Activated CD8-positive, alpha-beta T cell treated with anti-CD3 and anti-CD28 coated beads, Interleukin-2, amount 10 ng/mL, durations not matched to agents 7 days and 5 days (primary cell): ENCODE measurements around the gene RCVRN. TPM values are rescaled to one million over a fixed set of nuclear protein-coding genes. Genes with fewer than 3 reads are reported as not detected.

ENCODE experiments used
- ATAC-seq: fragments of 150-1000 bp; cut with Tn5 transposase; one replicate; pipeline ENCODE4 v1.10.0; 2021; ENCODE audit warnings: moderate library complexity
- CTCF ChIA-PET: fragments of 350-600 bp; sonication (Branson Sonifier 250); formaldehyde crosslinking; loops from one replicate; lab custom pipeline; 2021; ENCODE audit warnings: antibody characterized with exemption; lab: Charles Lee
- POLR2A ChIA-PET: fragments of 350-600 bp; sonication (Branson Sonifier 250); formaldehyde crosslinking; loops from one replicate; lab custom pipeline; 2021; ENCODE audit warnings: antibody characterized with exemption; lab: Charles Lee
- DNase-seq: peaks from one replicate; pipeline ENCODE4 v3.0.0-alpha.2; 2020
- H3K27ac Mint-ChIP-seq: one replicate; pipeline ENCODE4 v1.8.0; 2021; ENCODE audit warnings: mild to moderate bottlenecking, mixed read lengths
- H3K27me3 Mint-ChIP-seq: one replicate; pipeline ENCODE4 v1.8.0; 2021; ENCODE audit warnings: low read depth, mixed read lengths
- H3K36me3 Mint-ChIP-seq: one replicate; pipeline ENCODE4 v1.8.0; 2021; ENCODE audit warnings: low read depth, mixed read lengths
- H3K4me1 Mint-ChIP-seq: one replicate; pipeline ENCODE4 v1.8.0; 2021; ENCODE audit warnings: low read depth, mixed read lengths
- H3K4me3 Mint-ChIP-seq: one replicate; pipeline ENCODE4 v1.8.0; 2021; ENCODE audit warnings: mild to moderate bottlenecking, mixed read lengths
- H3K9me3 Mint-ChIP-seq: one replicate; pipeline ENCODE4 v1.8.0; 2022; ENCODE audit warnings: mixed read lengths; ENCODE audit not compliant: insufficient read depth
- total RNA-seq, 2 experiments: library from RNA; stranded (reverse); gene quantifications; one replicate each; pipeline ENCODE4 v1.2.3, GENCODE V29; 2021

Gene RCVRN
- total RNA-seq, 2 experiments from 2014 or later = not detected

GRCh38 chr17:9918804-9919352, 13.8 kb upstream of the RCVRN start:
- H3K4me1 Mint-ChIP-seq = no peaks in the 10 kb centered on the region
- no peaks in the 10 kb centered on the region for H3K36me3 Mint-ChIP-seq
- DNase-seq (no peak), ATAC-seq (no peak)
- no peaks in the 10 kb centered on the region for H3K9me3 Mint-ChIP-seq
- H3K27ac Mint-ChIP-seq = no peak overlapping the region
- no peak overlapping the region for H3K4me3 Mint-ChIP-seq
- H3K27me3 Mint-ChIP-seq = no peaks in the 10 kb centered on the region
- POLR2A ChIA-PET = no interaction called here
- CTCF ChIA-PET = no interaction called here

- ChIA-PET CTCF (no interaction called here), POLR2A (no interaction called here)
- Mint-ChIP-seq H3K4me3 (no peak overlapping the region), H3K36me3 (no peaks in the 10 kb centered on the region), H3K27me3 (no peaks in the 10 kb centered on the region), H3K9me3 (no peaks in the 10 kb centered on the region), H3K27ac (no peak overlapping the region), H3K4me1 (no peaks in the 10 kb centered on the region)
- ATAC-seq = no peak
- no peak for DNase-seq
These were observed 13.3 kb upstream of the RCVRN start for GRCh38 chr17:9918352-9918751.

GRCh38 chr17:9917801-9918200, 12.7 kb upstream of the RCVRN start:
- Mint-ChIP-seq H3K4me3 (no peak overlapping the region), H3K9me3 (no peaks in the 10 kb centered on the region), H3K27me3 (no peaks in the 10 kb centered on the region), H3K4me1 (no peaks in the 10 kb centered on the region), H3K27ac (no peak overlapping the region), H3K36me3 (no peaks in the 10 kb centered on the region)
- no peak for DNase-seq
- CTCF ChIA-PET = no interaction called here
- POLR2A ChIA-PET = no interaction called here
- ATAC-seq = no peak

GRCh38 chr17:9917131-9917530, 12.1 kb upstream of the RCVRN start:
- no peaks in the 10 kb centered on the region for H3K9me3 Mint-ChIP-seq
- H3K4me3 Mint-ChIP-seq = no peak overlapping the region
- H3K36me3 Mint-ChIP-seq = no peaks in the 10 kb centered on the region
- no peaks in the 10 kb centered on the region for H3K4me1 Mint-ChIP-seq
- no peaks in the 10 kb centered on the region for H3K27me3 Mint-ChIP-seq
- ChIA-PET CTCF (no interaction called here), POLR2A (no interaction called here)
- DNase-seq (no peak), ATAC-seq (no peak)
- H3K27ac Mint-ChIP-seq = no peak overlapping the region

- CTCF ChIA-PET = no interaction called here
- Mint-ChIP-seq H3K4me3 (no peak overlapping the region), H3K4me1 (no peaks in the 10 kb centered on the region), H3K27ac (no peak overlapping the region), H3K36me3 (no peaks in the 10 kb centered on the region), H3K9me3 (no peaks in the 10 kb centered on the region), H3K27me3 (no peaks in the 10 kb centered on the region)
- DNase-seq (no peak), ATAC-seq (no peak)
- POLR2A ChIA-PET = no interaction called here
These were observed 11.0 kb upstream of the RCVRN start for GRCh38 chr17:9916108-9916507.

GRCh38 chr17:9913476-9913875, 8.4 kb upstream of the RCVRN start:
- H3K9me3 Mint-ChIP-seq = no peaks in the 10 kb centered on the region
- POLR2A ChIA-PET = no interaction called here
- CTCF ChIA-PET = no interaction called here
- DNase-seq (no peak), ATAC-seq (no peak)
- H3K27me3 Mint-ChIP-seq = no peaks in the 10 kb centered on the region
- H3K4me3 Mint-ChIP-seq = no peak overlapping the region
- no peak overlapping the region for H3K27ac Mint-ChIP-seq
- H3K4me1 Mint-ChIP-seq = no peaks in the 10 kb centered on the region
- H3K36me3 Mint-ChIP-seq = no peaks in the 10 kb centered on the region

GRCh38 chr17:9912121-9913099, 7.3 kb upstream of the RCVRN start:
- ATAC-seq = no peak
- Mint-ChIP-seq H3K4me3 (no peak overlapping the region), H3K27ac (no peak overlapping the region), H3K9me3 (no peaks in the 10 kb centered on the region), H3K4me1 (no peaks in the 10 kb centered on the region), H3K27me3 (no peaks in the 10 kb centered on the region), H3K36me3 (no peaks in the 10 kb centered on the region)
- DNase-seq = no peak
- ChIA-PET POLR2A (no interaction called here), CTCF (no interaction called here)

- POLR2A ChIA-PET = no interaction called here
- Mint-ChIP-seq H3K36me3 (no peaks in the 10 kb centered on the region), H3K27ac (no peak overlapping the region), H3K9me3 (no peaks in the 10 kb centered on the region), H3K4me1 (no peaks in the 10 kb centered on the region), H3K27me3 (no peaks in the 10 kb centered on the region), H3K4me3 (no peak overlapping the region)
- CTCF ChIA-PET = no interaction called here
- DNase-seq = no peak
- no peak for ATAC-seq
These were observed 6.0 kb upstream of the RCVRN start for GRCh38 chr17:9911089-9911488.

- no peak for ATAC-seq
- H3K4me3 Mint-ChIP-seq = no peak overlapping the region
- no peaks in the 10 kb centered on the region for H3K27me3 Mint-ChIP-seq
- H3K36me3 Mint-ChIP-seq = no peaks in the 10 kb centered on the region
- CTCF ChIA-PET = interaction anchor here (1.1 kb wide), 1 partner anchor 16 kb away, joined by 3 read pairs; no protein-coding TSS in a partner anchor
- H3K27ac Mint-ChIP-seq = no peak overlapping the region
- DNase-seq = no peak
- H3K4me1 Mint-ChIP-seq = no peaks in the 10 kb centered on the region
- no peaks in the 10 kb centered on the region for H3K9me3 Mint-ChIP-seq
- POLR2A ChIA-PET = no interaction called here
These were observed 3.6 kb upstream of the RCVRN start for GRCh38 chr17:9908649-9909042.

- Mint-ChIP-seq H3K4me3 (no peak overlapping the region), H3K4me1 (no peaks in the 10 kb centered on the region), H3K36me3 (no peaks in the 10 kb centered on the region), H3K27me3 (no peaks in the 10 kb centered on the region), H3K27ac (no peak overlapping the region), H3K9me3 (no peaks in the 10 kb centered on the region)
- DNase-seq (no peak), ATAC-seq (no peak)
- ChIA-PET CTCF (interaction anchor here (1.1 kb wide), 1 partner anchor 17 kb away, joined by 3 read pairs; no protein-coding TSS in a partner anchor), POLR2A (no interaction called here)
These were observed 3.0 kb upstream of the RCVRN start for GRCh38 chr17:9907883-9908648.

- Mint-ChIP-seq H3K27me3 (no peaks in the 10 kb centered on the region), H3K36me3 (no peaks in the 10 kb centered on the region), H3K9me3 (no peaks in the 10 kb centered on the region), H3K27ac (no peak overlapping the region), H3K4me3 (no peak overlapping the region), H3K4me1 (no peaks in the 10 kb centered on the region)
- POLR2A ChIA-PET = no interaction called here
- no peak for DNase-seq
- no peak for ATAC-seq
- CTCF ChIA-PET = no interaction called here
These were observed 2.1 kb upstream of the RCVRN start for GRCh38 chr17:9907131-9907530.

- no peak for DNase-seq
- CTCF ChIA-PET = no interaction called here
- Mint-ChIP-seq H3K9me3 (no peaks in the 10 kb centered on the region), H3K36me3 (no peaks in the 10 kb centered on the region), H3K27me3 (no peaks in the 10 kb centered on the region), H3K27ac (no peak overlapping the region), H3K4me3 (no peak overlapping the region), H3K4me1 (no peaks in the 10 kb centered on the region)
- no peak for ATAC-seq
- POLR2A ChIA-PET = no interaction called here
These were observed 1.5 kb upstream of the RCVRN start for GRCh38 chr17:9906616-9907015.
